ENCODE data around the gene STXBP6.

The STXBP6 gene

GRCh38 chr14:24863968-24864684, 185.8 kb downstream of the STXBP6 start:
- DNase-seq (ENCODE audit: low read depth in 2 of 3, low spot score in 1 of 3), result no peak

- no peak for DNase-seq (ENCODE audit: low read depth in 2 of 3, low spot score in 1 of 3)
Measured at GRCh38 chr14:24861083-24861630, 188.8 kb downstream of the STXBP6 start.

- DNase-seq (ENCODE audit: low read depth in 2 of 3, low spot score in 1 of 3), result no peak
Measured at GRCh38 chr14:24859559-24859958, 190.4 kb downstream of the STXBP6 start.

GRCh38 chr14:24858684-24859083, 191.3 kb downstream of the STXBP6 start:
- DNase-seq (ENCODE audit: low read depth in 2 of 3, low spot score in 1 of 3), result no peak

GRCh38 chr14:24858052-24858451, 191.9 kb downstream of the STXBP6 start:
- DNase-seq (ENCODE audit: low read depth in 2 of 3, low spot score in 1 of 3), result no peak

DNA sequence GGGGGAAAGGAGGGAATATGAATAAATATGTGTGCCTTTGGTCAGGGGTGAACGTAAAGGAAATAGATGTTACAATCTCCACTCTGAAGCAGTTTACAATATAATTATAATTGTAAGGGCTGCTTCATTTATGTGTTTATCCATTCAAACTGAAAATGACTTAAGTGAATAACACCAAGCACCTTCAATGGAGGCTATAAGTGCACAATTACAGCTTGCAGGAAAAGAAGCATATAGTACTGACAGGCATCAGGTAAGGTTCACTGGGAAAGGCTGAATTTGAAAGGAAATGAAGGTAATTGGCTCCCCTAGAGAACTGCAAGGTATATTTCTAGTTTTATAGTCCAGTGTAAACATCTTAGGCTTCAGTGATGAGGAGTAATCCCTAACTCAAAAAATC, 192.7 kb downstream of the STXBP6 start:
- no peak for DNase-seq (ENCODE audit: low read depth in 2 of 3, low spot score in 1 of 3)

DNA sequence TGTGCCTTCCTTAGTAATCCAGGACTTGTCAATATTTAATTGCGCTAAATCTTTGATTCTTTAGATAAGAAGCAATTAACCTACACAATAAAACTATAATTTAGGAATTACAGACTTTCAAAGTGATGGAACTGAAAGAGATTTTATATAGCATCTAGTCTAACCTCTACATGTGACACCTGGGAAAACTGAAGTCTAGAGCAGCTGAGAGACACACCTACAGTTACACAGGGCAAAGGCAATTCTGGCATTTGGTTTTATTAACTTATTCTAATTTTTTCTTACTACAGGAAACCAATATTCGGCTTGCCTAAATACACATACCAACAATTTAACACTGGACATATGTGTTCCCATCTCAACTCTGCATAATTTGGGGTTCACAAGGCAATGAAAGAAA, 196.5 kb downstream of the STXBP6 start:
- no peak for DNase-seq (ENCODE audit: low read depth in 2 of 3, low spot score in 1 of 3)

DNA sequence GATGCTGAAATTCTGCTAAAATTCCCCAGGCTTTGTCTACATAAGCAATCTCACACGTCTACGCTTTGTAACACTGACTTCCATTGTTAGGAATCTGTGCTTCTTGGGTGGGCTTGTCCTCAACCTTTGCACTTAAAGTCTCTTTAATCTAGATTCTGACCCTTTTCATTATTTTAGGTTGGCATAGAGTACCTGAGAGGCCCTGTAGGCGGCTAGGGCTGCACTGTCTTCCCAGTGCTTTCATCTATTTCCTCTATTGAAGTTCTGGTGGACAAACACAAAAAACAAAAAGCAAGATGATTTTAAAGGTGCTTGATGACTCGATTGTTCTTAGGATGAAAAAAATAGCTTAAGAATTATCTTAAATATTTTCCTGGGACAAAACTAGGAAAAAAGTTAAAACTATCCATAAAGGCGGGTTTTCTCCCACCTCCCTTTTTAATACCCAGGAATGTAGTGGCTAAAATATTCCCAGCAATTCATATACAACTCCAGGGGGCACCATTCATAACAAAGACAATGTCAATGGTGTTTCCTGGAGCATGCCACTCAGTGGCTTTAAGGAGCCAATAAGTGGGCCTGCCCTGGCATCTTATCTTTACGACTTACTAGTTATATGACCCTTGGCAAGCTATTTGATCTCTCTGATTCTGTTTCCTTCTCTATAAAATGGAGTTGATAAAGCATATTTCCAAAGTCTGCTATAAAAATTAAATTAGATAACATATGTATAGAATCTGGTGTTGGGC, 197.5 kb downstream of the STXBP6 start:
- DNase-seq (ENCODE audit: low read depth in 2 of 3, low spot score in 1 of 3), result no peak

DNA sequence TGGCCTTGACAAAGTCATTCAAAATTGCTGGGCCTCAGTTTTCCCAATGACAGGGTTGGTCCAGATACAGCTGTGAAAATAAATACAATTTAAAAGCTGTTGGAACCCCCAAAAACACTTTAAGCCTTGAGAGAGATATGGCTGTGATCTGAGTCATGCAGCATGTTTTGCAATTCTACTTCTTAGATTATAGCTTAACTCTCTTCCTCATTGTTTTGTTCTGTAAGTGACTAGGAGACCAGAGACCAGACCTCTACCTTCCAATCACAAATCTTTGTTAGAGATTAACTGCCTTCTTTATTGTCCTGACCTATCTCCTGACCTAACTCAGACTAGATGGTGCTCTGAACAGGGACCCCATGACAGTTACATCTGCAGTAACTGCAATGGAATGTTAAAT, 198.1 kb downstream of the STXBP6 start:
- no peak for DNase-seq (ENCODE audit: low read depth in 2 of 3, low spot score in 1 of 3)

DNA sequence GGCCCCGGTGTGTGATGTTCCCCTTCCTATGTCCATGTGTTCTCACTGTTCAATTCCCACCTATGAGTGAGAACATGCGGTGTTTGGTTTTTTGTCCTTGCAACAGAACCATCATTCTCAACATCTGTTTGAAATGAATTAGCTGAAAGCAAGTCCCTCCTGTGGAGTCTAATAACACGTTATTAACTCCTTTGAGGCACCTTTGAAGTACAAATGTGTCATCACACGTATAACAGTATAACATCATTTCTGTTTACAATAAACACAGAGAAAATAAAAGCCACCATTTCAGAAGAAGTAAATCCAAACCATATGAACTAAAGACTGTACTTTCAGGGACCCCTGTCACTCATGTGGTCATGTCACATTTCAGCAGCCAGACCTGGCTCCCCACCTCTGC, 198.5 kb downstream of the STXBP6 start:
- DNase-seq (ENCODE audit: low read depth in 2 of 3, low spot score in 1 of 3), result no peak

DNA sequence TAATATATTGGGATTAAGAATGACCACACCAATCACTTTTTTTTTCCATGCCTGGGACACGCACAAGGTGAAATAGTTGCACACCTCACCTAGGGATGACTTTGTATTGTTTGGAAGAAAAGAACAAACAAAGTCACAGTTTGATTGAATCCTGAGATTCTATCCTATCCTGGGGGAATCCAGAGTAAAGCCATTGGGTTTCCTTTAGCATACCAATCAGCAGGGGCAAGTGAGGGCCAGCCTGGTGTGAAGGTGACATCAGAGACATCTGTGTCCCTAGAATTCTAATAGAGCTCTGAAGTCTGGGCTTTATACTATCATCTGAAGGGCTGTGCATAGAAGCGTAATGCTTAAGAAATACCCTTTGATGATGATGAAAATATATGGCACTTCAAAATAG, 199.9 kb downstream of the STXBP6 start:
- no peak for DNase-seq (ENCODE audit: low read depth in 2 of 3, low spot score in 1 of 3)

- DNase-seq (ENCODE audit: low read depth in 2 of 3, low spot score in 1 of 3), result no peak
Measured at GRCh38 chr14:24849471-24849870, 200.5 kb downstream of the STXBP6 start.

GRCh38 chr14:24848102-24848790, 201.7 kb downstream of the STXBP6 start:
- no peak for DNase-seq (ENCODE audit: low read depth in 2 of 3, low spot score in 1 of 3)

- no peak for DNase-seq (ENCODE audit: low read depth in 2 of 3, low spot score in 1 of 3)
Measured at GRCh38 chr14:24847568-24848095, 202.3 kb downstream of the STXBP6 start.

DNA sequence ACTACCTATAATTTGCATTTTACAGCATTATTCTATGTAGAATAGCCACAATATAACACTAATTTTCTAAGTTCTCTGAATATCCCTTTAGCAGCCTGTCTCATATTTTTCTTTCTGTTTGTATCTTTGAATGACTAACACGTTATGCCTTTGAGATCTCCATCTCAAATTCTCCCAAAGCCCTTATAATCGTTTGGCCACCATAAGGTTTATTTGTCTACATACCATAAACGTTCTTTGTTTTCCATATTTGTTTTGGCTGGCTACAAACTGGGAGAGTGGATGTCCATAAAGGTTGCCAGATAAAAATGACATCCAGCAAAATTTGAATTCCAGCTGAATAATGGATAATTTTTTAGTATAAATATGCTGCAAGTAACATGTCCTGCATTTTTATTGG, 203.7 kb downstream of the STXBP6 start:
- DNase-seq (ENCODE audit: low read depth in 2 of 3, low spot score in 1 of 3), result no peak

GRCh38 chr14:24845851-24846250, 204.1 kb downstream of the STXBP6 start:
- DNase-seq (ENCODE audit: low read depth in 2 of 3, low spot score in 1 of 3), result no peak

DNA sequence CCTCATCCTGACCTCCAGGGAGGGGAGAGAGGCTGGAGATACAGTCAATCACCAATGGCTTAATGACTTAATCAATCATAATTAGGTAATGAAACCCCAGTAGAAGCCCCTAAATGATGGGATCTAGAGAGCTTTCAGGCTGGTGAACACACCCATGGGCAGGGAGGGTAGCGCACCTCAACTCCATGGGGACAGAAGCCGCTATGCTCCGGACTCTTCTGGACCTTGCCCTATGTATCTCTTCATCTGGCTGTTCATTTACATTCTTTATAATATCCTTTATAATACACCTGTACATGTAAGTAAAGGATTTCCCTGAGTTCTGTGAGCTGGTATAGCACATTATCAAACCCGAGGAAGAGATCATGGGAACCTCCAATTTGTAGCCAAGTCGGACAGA, 205.9 kb downstream of the STXBP6 start:
- no peak for DNase-seq (ENCODE audit: low read depth in 2 of 3, low spot score in 1 of 3)

DNA sequence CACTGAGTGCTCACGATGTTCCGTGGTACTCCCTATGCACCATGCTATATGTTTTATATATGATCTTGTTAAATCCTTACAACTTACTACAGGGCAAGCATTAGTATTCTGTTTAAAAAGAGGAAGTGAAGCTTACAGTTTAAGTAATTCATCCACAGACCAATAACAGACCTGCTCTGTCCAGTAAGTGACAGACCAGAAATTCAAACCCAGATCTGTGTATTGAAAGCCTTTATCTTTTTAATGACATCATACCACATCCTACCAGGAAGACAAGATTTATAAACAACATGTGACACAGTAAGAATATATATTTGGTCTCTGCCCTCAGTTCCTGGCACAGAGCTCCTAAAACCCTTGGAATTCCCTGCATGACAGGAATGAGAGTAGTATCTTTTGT, 206.5 kb downstream of the STXBP6 start:
- DNase-seq (ENCODE audit: low read depth in 2 of 3, low spot score in 1 of 3), result no peak

DNA sequence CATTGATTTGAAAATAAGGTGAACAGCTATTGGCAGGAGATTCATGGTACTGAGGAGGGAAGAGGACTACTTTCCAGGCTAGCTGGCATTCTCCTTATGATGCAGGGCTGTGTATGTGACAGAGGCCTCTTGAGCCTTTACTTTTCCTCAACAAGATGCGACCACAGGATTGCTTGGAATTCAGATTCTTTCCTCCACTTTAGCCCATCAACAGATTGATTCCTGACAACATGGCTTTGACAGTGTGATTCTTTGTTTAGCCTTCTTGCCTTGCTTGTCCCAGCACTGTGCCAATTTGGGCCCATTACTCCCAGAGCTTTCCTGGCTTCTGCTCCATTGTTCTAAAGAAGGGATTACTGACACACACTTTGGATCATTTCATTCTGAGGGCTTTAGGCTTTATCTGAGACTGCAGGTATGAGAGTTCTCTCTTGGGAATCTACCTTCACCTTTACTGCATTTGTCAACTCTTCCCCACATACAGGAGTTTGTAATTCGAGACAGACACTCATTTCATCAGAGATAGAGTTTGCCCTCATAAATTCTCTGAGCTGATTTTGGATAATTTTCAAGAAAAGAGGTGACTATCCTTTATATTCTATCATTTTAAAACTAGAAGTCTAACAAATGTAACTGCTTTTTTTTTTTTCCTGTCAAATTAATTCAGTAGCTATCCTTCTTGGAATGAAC, 209.6 kb downstream of the STXBP6 start:
- DNase-seq (ENCODE audit: low read depth in 2 of 3, low spot score in 1 of 3), result no peak

- no peak for DNase-seq (ENCODE audit: low read depth in 2 of 3, low spot score in 1 of 3)
Measured at GRCh38 chr14:24839617-24840203, 210.2 kb downstream of the STXBP6 start.

Measured in stimulated activated CD4-positive, alpha-beta T cell treated with anti-CD3 and anti-CD28 coated beads, Interleukin-12 subunit alpha, Interleukin-12 subunit beta, amount 100 ng/mL, for 48 hours (primary cell).